ENCODE data around the gene CACNA2D3.

DNA sequence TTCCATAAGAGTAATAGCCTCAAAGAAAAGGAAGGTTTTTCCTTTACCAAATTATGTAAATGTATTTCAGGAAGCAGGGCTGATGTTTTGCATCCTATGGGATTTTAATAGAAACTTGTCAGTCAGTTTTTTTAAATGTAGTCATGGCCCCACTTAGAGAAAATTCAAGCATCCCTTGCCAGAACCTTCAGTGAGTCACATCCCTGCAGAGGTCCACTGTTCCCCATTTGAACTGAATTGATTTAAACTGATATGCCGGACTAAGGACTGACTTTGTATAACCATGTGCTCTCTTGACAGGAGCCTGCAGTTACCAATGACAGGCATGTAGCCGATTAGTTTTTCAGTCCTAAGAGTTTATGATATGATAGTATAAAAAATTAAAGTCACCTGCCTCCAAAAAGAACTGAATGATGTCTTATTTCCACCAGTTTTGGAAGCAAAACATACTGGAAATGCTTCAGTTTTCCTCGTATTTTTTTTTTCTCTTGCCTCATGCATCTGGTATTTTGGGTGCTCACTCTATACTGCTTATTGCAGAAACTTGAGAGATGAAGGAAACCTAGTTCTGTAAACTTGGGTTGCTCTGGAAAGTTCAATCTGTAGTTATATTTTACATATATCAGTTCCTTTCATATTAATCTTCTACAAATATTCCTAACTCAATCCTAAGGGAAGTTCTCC, 774.8 kb downstream of the CACNA2D3 start:
- no peak for TF ChIP-seq REST (IDR thresholded peaks at IDR 0.05; ENCODE audit: insufficient read depth in 1 of 2, low read depth in 2 of 2, low read length in 2 of 2)
- TF ChIP-seq POLR2AphosphoS5 (IDR thresholded peaks at IDR 0.05; ENCODE audit: low read depth, low read length) = no peak
- TF ChIP-seq SIN3A (IDR thresholded peaks at IDR 0.05; ENCODE audit: borderline replicate concordance, insufficient read depth, low read length) = no peak
